IMR-90 (cell line): ENCODE results near the gene PRSS50. TPM values are rescaled to one million over a fixed set of nuclear protein-coding genes. Genes with fewer than 3 reads are reported as not detected.

Source experiments
- ATAC-seq: fragments of 200-7000 bp; cut with Tn5 transposase; 2 replicates; pipeline ENCODE4 v1.9.1; 2020; ENCODE audit warnings: low read depth, mild to moderate bottlenecking, moderate library complexity
- BruUV-seq: library from RNA; stranded (reverse); fragments of 400-500 nt; replicated peaks from 2 replicates; lab custom pipeline; 2021; lab: Mats Ljungman, UMichigan
- CTCF ChIA-PET: fragments of 300-600 bp; formaldehyde crosslinking; extraction: SDS; loops from one replicate; lab custom pipeline; 2021; ENCODE audit warnings: antibody characterized with exemption; lab: Yijun Ruan, JAX
- POLR2A ChIA-PET: fragments of 300-600 bp; sonication (Branson Sonifier 250); formaldehyde crosslinking; loops from one replicate; lab custom pipeline; 2022; ENCODE audit warnings: antibody characterized with exemption; ENCODE audit not compliant: unreplicated experiment; lab: Charles Lee
- DNase-seq: peaks from one replicate; pipeline ENCODE4 v3.0.0; 2013
- H2AFZ ChIP-seq: replicated peaks from 2 replicates; pipeline ENCODE3; 2013; ENCODE audit warnings: low read length, mild to moderate bottlenecking; ENCODE audit not compliant: poor library complexity
- H2AK5ac ChIP-seq: 2 replicates; pipeline ENCODE4 v1.6.1; 2013; ENCODE audit warnings: low read depth, low read length, inconsistent platforms
- H2AK9ac ChIP-seq: replicated peaks from 2 replicates; pipeline ENCODE3; 2013; ENCODE audit warnings: mild to moderate bottlenecking, low read depth, low read length, moderate library complexity; ENCODE audit not compliant: poor library complexity
- H2BK120ac ChIP-seq: 2 replicates; pipeline ENCODE4 v1.6.1; 2013; ENCODE audit warnings: low read depth, low read length, inconsistent platforms
- H2BK15ac ChIP-seq: 3 replicates; pipeline ENCODE4 v1.6.1; 2013; ENCODE audit warnings: low read depth, low read length, inconsistent platforms
- H2BK20ac ChIP-seq: 2 replicates; pipeline ENCODE4 v1.6.1; 2013; ENCODE audit warnings: low read depth, mild to moderate bottlenecking, inconsistent platforms, low read length, moderate library complexity
- H2BK5ac ChIP-seq: 2 replicates; pipeline ENCODE4 v1.6.1; 2013; ENCODE audit warnings: mild to moderate bottlenecking, low read depth, low read length, inconsistent platforms; ENCODE audit not compliant: poor library complexity, severe bottlenecking
- H3K14ac ChIP-seq: replicated peaks from 2 replicates; pipeline ENCODE4 v1.6.1; 2013; ENCODE audit warnings: low read depth, low read length, inconsistent platforms
- H3K18ac ChIP-seq: 2 replicates; pipeline ENCODE4 v1.6.1; 2013; ENCODE audit warnings: low read depth, low read length, control low read depth
- H3K23ac ChIP-seq: 2 replicates; pipeline ENCODE4 v1.6.1; 2013; ENCODE audit warnings: low read depth, low read length, inconsistent platforms
- H3K27ac ChIP-seq: 2 replicates; pipeline ENCODE4 v1.5.1; 2013; ENCODE audit warnings: mild to moderate bottlenecking, control low read depth, low read length; ENCODE audit not compliant: insufficient read depth
- H3K27me3 ChIP-seq: 2 replicates; pipeline ENCODE4 v1.6.1; 2013; ENCODE audit warnings: low read length; ENCODE audit not compliant: control insufficient read depth, insufficient read depth
- H3K36me3 ChIP-seq: 2 replicates; pipeline ENCODE4 v1.6.1; 2013; ENCODE audit warnings: low read length, mixed read lengths; ENCODE audit not compliant: control insufficient read depth, insufficient read depth
- H3K4ac ChIP-seq: 2 replicates; pipeline ENCODE4 v1.6.1; 2013; ENCODE audit warnings: low read depth, low read length, inconsistent platforms
- H3K4me1 ChIP-seq: 2 replicates; pipeline ENCODE4 v1.6.1; 2013; ENCODE audit warnings: low read length, mixed read lengths; ENCODE audit not compliant: control insufficient read depth, insufficient read depth
- H3K4me2 ChIP-seq: 2 replicates; pipeline ENCODE4 v1.6.1; 2013; ENCODE audit warnings: low read depth, mild to moderate bottlenecking, control low read depth, low read length, moderate library complexity
- H3K4me3 ChIP-seq: 2 replicates; pipeline ENCODE4 v1.5.1; 2013; ENCODE audit warnings: low read depth, mild to moderate bottlenecking, control low read depth, low read length, moderate library complexity; ENCODE audit not compliant: insufficient read depth
- H3K56ac ChIP-seq: 2 replicates; pipeline ENCODE4 v1.6.1; 2013; ENCODE audit warnings: low read length, inconsistent platforms; ENCODE audit not compliant: insufficient read depth; ENCODE audit errors: extremely low read depth
- H3K79me1 ChIP-seq, 2 experiments: 2 replicates each; pipeline ENCODE4 v1.6.1; 2013; ENCODE audit warnings: low read length in 2 of 2, inconsistent platforms in 1 of 2, low read depth in 1 of 2
- H3K9ac ChIP-seq: 2 replicates; pipeline ENCODE4 v1.6.1; 2013; ENCODE audit warnings: low read depth, low read length, control low read depth
- H3K9me1 ChIP-seq: 2 replicates; pipeline ENCODE4 v1.6.1; 2013; ENCODE audit warnings: low read length, inconsistent platforms; ENCODE audit not compliant: insufficient read depth
- H3K9me3 ChIP-seq: 2 replicates; pipeline ENCODE4 v1.6.1; 2013; ENCODE audit warnings: low read length; ENCODE audit not compliant: control insufficient read depth, insufficient read depth
- H4K20me1 ChIP-seq: 2 replicates; pipeline ENCODE4 v1.6.1; 2013; ENCODE audit warnings: low read length, inconsistent platforms; ENCODE audit not compliant: insufficient read depth
- H4K5ac ChIP-seq: 2 replicates; pipeline ENCODE4 v1.6.1; 2013; ENCODE audit warnings: mild to moderate bottlenecking, low read depth, low read length, control low read depth
- H4K8ac ChIP-seq, 2 experiments: 2 replicates each; pipeline ENCODE4 v1.6.1; 2013; ENCODE audit warnings: low read depth in 2 of 2, low read length in 2 of 2, control low read depth in 1 of 2, inconsistent platforms in 1 of 2
- H4K91ac ChIP-seq: 2 replicates; pipeline ENCODE4 v1.6.1; 2013; ENCODE audit warnings: low read depth, low read length, inconsistent platforms; ENCODE audit not compliant: insufficient read depth
- CTCF ChIP-seq: conservative IDR thresholded peaks from 2 replicates; pipeline ENCODE4 v1.5.1; 2012; ENCODE audit warnings: mild to moderate bottlenecking, low read depth, low read length, improper control_type of control experiment
- FOS ChIP-seq: fragments of 150-350 bp; IDR thresholded peaks from 2 replicates; pipeline ENCODE4 v1.6.1; 2016; ENCODE audit warnings: low read depth, low read length
- MAFK ChIP-seq: IDR thresholded peaks from 2 replicates; pipeline ENCODE4 v1.6.1; 2012; ENCODE audit warnings: low read depth, low read length, improper control_type of control experiment
- MAZ ChIP-seq: IDR thresholded peaks from 2 replicates; pipeline ENCODE4 v1.6.1; 2012; ENCODE audit warnings: low read depth, mild to moderate bottlenecking, low read length, improper control_type of control experiment, moderate library complexity, borderline replicate concordance
- MXI1 ChIP-seq: IDR thresholded peaks from 2 replicates; pipeline ENCODE4 v1.6.1; 2012; ENCODE audit warnings: low read depth, mild to moderate bottlenecking, low read length, moderate library complexity, borderline replicate concordance
- POLR2A ChIP-seq: IDR thresholded peaks from 2 replicates; pipeline ENCODE4 v1.6.1; 2012; ENCODE audit warnings: mild to moderate bottlenecking, low read depth, low read length
- RCOR1 ChIP-seq: IDR thresholded peaks from 2 replicates; pipeline ENCODE4 v1.6.1; 2012; ENCODE audit warnings: mild to moderate bottlenecking, low read length, improper control_type of control experiment; ENCODE audit not compliant: insufficient replicate concordance
- RFX5 ChIP-seq: IDR thresholded peaks from 2 replicates; pipeline ENCODE4 v1.8.0; 2012; ENCODE audit warnings: low read depth, mild to moderate bottlenecking, low read length, moderate library complexity
- WGBS, 2 experiments: methylation state at CpG; one replicate each; pipeline versions ENCODE4 v1.1.5 to v1.1.7; 2013; ENCODE audit warnings: missing lambda C conversion rate in 2 of 2; ENCODE audit not compliant: insufficient read length in 1 of 2; ENCODE audit errors: extremely low coverage in 2 of 2; 5-methylcytosine and 5-hydroxymethylcytosine counted together
- dilution Hi-C: fragments of 300-500 bp; cut with HindIII; formaldehyde crosslinking; loops from one replicate; pipeline ENCODE4 v1.14.3; 2018; ENCODE audit warnings: low sequenced_read_pairs; ENCODE audit not compliant: unreplicated experiment
- in situ Hi-C: fragments of 300-500 bp; cut with MboI; formaldehyde crosslinking; loops from 3 replicates; pipeline ENCODE4 v1.14.3; 2019; ENCODE audit warnings: low sequenced_read_pairs, inconsistent platforms, mixed read lengths
- intact Hi-C: fragments of 100-400 bp; cut with micrococcal nuclease; formaldehyde crosslinking; loops from 2 replicates; pipeline ENCODE4 v1.10.0; 2022
- polyA plus RNA-seq, 3 experiments: library from polyadenylated mRNA; depleted of rRNA; stranded (reverse); fragments of >200 nt; gene quantifications; 2 replicates each; pipeline ENCODE4 v1.2.3, GENCODE V29; 2012; ENCODE audit warnings: low replicate concordance in 1 of 3
- total RNA-seq: library from RNA; depleted of rRNA; stranded (reverse); fragments of >200 nt; gene quantifications from 2 replicates; pipeline ENCODE4 v1.2.3, GENCODE V29; 2012

Gene PRSS50
- total and polyA plus RNA-seq, 2 of the 4 experiments (the other 2 are of a cell fraction): not detected

GRCh38 chr3:46695962-46696894 is 21.4 kb downstream of the PRSS50 start:
- H3K4me1 ChIP-seq: peaks cover 21% of the 10 kb centered on the region

More at GRCh38 chr3:46695962-46696894, 21.4 kb downstream of the PRSS50 start:
- no peak overlapping the region for H2AK9ac ChIP-seq
- H4K91ac ChIP-seq: 0 out of 2 replicates have a peak overlapping the region, but pooled peaks have one; percentile 3
- no peak overlapping the region for H3K4me3 ChIP-seq
- no peak overlapping the region for H2BK15ac ChIP-seq
- H3K56ac ChIP-seq: no peak overlapping the region
- TF ChIP-seq RCOR1 (no peak), MAFK (no peak), MAZ (no peak), RFX5 (no peak), CTCF (no peak), FOS (no peak), POLR2A (no peak), MXI1 (no peak)
- intact Hi-C loops: loop anchor here (2.0 kb wide), 1 partner anchor 207 kb away; no protein-coding TSS in a partner anchor
- peak; percentile 29 for DNase-seq
- H3K14ac ChIP-seq: peak overlapping the region; percentile 15; the same call in 1 of the 2 replicates
- CTCF ChIA-PET: interaction anchor here (0.8 to 3.9 kb wide), 2 partner anchors 207 to 213 kb away, joined by 3 to 14 read pairs; no protein-coding TSS in a partner anchor
- H4K20me1 ChIP-seq: peaks cover 5% of the 10 kb centered on the region; the same call in 1 of the 2 replicates
- H2BK20ac ChIP-seq: no peak overlapping the region; the same call in 1 of the 2 replicates
- POLR2A ChIA-PET: no interaction called here
- WGBS, 2 experiments: 100% methylated on average over 2 of the region's 4 CpGs; no CpG with 5 or more reads in 1 of the 2 experiments
- no peak overlapping the region for H2AK5ac ChIP-seq
- peak overlapping the region; percentile 52 to 72; a peak in 2 of 4 replicates for H4K8ac ChIP-seq
- in situ Hi-C loops: no loop called here
- H3K4ac ChIP-seq: no peak overlapping the region; the same call in 1 of the 2 replicates
- ATAC-seq: 0 out of 2 replicates have a peak, but pooled peaks have one; percentile 9
- H3K36me3 ChIP-seq: no peaks in the 10 kb centered on the region
- H3K9ac ChIP-seq: peak overlapping the region; percentile 20; the same call in 1 of the 2 replicates
- peak overlapping the region; percentile 18 for H2BK5ac ChIP-seq
- H2AFZ ChIP-seq: no peak overlapping the region
- dilution Hi-C loops: no loop called here
- peak overlapping the region; percentile 18; the same call in 1 of the 2 replicates for H3K18ac ChIP-seq
- no TSS peak for BruUV-seq
- no peak overlapping the region; the same call in 1 of the 2 replicates for H2BK120ac ChIP-seq
- H3K79me1 ChIP-seq: no peaks in the 10 kb centered on the region
- H3K4me2 ChIP-seq: no peak overlapping the region
- peaks cover 14% of the 10 kb centered on the region; the same call in 1 of the 2 replicates for H3K9me1 ChIP-seq
- no peaks in the 10 kb centered on the region for H3K9me3 ChIP-seq
- peak overlapping the region; percentile 22; the same call in 1 of the 2 replicates for H4K5ac ChIP-seq
- peaks cover 13% of the 10 kb centered on the region for H3K27me3 ChIP-seq
- no peak overlapping the region for H3K23ac ChIP-seq
- no peak overlapping the region for H3K27ac ChIP-seq
